ENCODE results near the gene ADORA2A.
A peak's percentile ranks its signal among the peaks of the same experiment; 100 is the strongest.

ADORA2A gene

DNA sequence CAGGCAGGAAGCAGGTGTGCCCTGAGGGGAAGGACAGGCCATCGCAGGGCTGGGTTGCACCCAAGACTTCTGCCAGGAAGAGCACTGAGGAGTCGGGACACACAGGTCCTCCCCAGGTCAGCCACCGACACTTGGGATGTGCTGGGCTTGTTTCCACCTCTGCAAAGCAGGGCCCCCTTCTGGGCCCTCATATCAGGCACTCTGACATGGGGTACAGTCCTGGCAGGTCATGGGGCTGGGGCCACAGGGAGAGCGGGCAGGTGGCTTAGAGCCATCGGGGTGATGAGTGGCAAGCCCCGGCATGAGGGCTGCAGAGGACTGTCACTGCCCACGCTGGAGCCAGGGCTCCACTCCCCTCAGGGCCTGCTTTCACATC is 7.9 kb upstream of the ADORA2A start:
- no peak overlapping the region for H3K27ac ChIP-seq

GRCh38 chr22:24420072-24420976 is 7.1 kb upstream of the ADORA2A start:
- H3K36me3 ChIP-seq (ENCODE audit: insufficient read depth) = no peaks in the 10 kb centered on the region
- TF ChIP-seq, protein P1, sequence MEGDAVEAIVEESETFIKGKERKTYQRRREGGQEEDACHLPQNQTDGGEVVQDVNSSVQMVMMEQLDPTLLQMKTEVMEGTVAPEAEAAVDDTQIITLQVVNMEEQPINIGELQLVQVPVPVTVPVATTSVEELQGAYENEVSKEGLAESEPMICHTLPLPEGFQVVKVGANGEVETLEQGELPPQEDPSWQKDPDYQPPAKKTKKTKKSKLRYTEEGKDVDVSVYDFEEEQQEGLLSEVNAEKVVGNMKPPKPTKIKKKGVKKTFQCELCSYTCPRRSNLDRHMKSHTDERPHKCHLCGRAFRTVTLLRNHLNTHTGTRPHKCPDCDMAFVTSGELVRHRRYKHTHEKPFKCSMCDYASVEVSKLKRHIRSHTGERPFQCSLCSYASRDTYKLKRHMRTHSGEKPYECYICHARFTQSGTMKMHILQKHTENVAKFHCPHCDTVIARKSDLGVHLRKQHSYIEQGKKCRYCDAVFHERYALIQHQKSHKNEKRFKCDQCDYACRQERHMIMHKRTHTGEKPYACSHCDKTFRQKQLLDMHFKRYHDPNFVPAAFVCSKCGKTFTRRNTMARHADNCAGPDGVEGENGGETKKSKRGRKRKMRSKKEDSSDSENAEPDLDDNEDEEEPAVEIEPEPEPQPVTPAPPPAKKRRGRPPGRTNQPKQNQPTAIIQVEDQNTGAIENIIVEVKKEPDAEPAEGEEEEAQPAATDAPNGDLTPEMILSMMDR (conservative IDR thresholded peaks at IDR 0.05; ENCODE audit: low read depth, low read length) = no peak
- no peaks in the 10 kb centered on the region for H3K79me2 ChIP-seq (ENCODE audit: insufficient read depth, low read depth)
- H3K4me2 ChIP-seq = no peak overlapping the region
- no peak overlapping the region for H3K4me3 ChIP-seq (IDR thresholded peaks at IDR 0.05; ENCODE audit: insufficient read depth, low read depth, low read length)
- H2AFZ ChIP-seq (ENCODE audit: low read depth) = no peak overlapping the region
- H3K27me3 ChIP-seq (ENCODE audit: insufficient read depth, low read depth) = no peaks in the 10 kb centered on the region
- H3K9ac ChIP-seq = no peak overlapping the region
- no peaks in the 10 kb centered on the region for H4K20me1 ChIP-seq (ENCODE audit: insufficient read depth)
- no peak overlapping the region for H3K27ac ChIP-seq
- H3K4me1 ChIP-seq (ENCODE audit: low read depth, poor library complexity, severe bottlenecking) = peaks cover 8% of the 10 kb centered on the region

More for the DNA sequence above, 7.9 kb upstream of the ADORA2A start:
- TF ChIP-seq, protein P1 (conservative IDR thresholded peaks at IDR 0.05; ENCODE audit: low read depth, low read length) = no peak
- Histone ChIP-seq H3K4me2 (no peak overlapping the region), H3K9ac (no peak overlapping the region), H3K79me2 (ENCODE audit: insufficient read depth, low read depth) (no peaks in the 10 kb centered on the region), H3K27me3 (ENCODE audit: insufficient read depth, low read depth) (no peaks in the 10 kb centered on the region), H2AFZ (ENCODE audit: low read depth) (no peak overlapping the region), H3K4me3 (IDR thresholded peaks at IDR 0.05; ENCODE audit: insufficient read depth, low read depth, low read length) (no peak overlapping the region), H3K4me1 (ENCODE audit: low read depth, poor library complexity, severe bottlenecking) (peaks cover 8% of the 10 kb centered on the region), H3K36me3 (ENCODE audit: insufficient read depth) (no peaks in the 10 kb centered on the region), H4K20me1 (ENCODE audit: insufficient read depth) (no peaks in the 10 kb centered on the region)

GRCh38 chr22:24420977-24421343 is 6.4 kb upstream of the ADORA2A start:
- Histone ChIP-seq H3K4me1 (ENCODE audit: low read depth, poor library complexity, severe bottlenecking) (peaks cover 14% of the 10 kb centered on the region), H3K4me3 (IDR thresholded peaks at IDR 0.05; ENCODE audit: insufficient read depth, low read depth, low read length) (no peak overlapping the region), H3K79me2 (ENCODE audit: insufficient read depth, low read depth) (0 out of 2 replicates have a peak, but pooled peaks cover 4% of the 10 kb centered on the region), H3K9ac (no peak overlapping the region), H3K4me2 (no peak overlapping the region), H4K20me1 (ENCODE audit: insufficient read depth) (no peaks in the 10 kb centered on the region), H3K27me3 (ENCODE audit: insufficient read depth, low read depth) (no peaks in the 10 kb centered on the region), H3K36me3 (ENCODE audit: insufficient read depth) (no peaks in the 10 kb centered on the region), H3K27ac (no peak overlapping the region), H2AFZ (ENCODE audit: low read depth) (no peak overlapping the region)
- TF ChIP-seq, protein P1 (conservative IDR thresholded peaks at IDR 0.05; ENCODE audit: low read depth, low read length) = no peak

GRCh38 chr22:24421428-24421931 is 5.9 kb upstream of the ADORA2A start:
- Histone ChIP-seq H3K4me2 (no peak overlapping the region), H3K4me1 (ENCODE audit: low read depth, poor library complexity, severe bottlenecking) (peaks cover 19% of the 10 kb centered on the region), H3K79me2 (ENCODE audit: insufficient read depth, low read depth) (0 out of 2 replicates have a peak, but pooled peaks cover 10% of the 10 kb centered on the region)

More at GRCh38 chr22:24421428-24421931, 5.9 kb upstream of the ADORA2A start:
- H3K27me3 ChIP-seq (ENCODE audit: insufficient read depth, low read depth) = no peaks in the 10 kb centered on the region
- H3K27ac ChIP-seq = no peak overlapping the region
- H3K9ac ChIP-seq = no peak overlapping the region
- H2AFZ ChIP-seq (ENCODE audit: low read depth) = no peak overlapping the region
- H3K36me3 ChIP-seq (ENCODE audit: insufficient read depth) = no peaks in the 10 kb centered on the region
- H3K4me3 ChIP-seq (IDR thresholded peaks at IDR 0.05; ENCODE audit: insufficient read depth, low read depth, low read length) = no peak overlapping the region
- H4K20me1 ChIP-seq (ENCODE audit: insufficient read depth) = no peaks in the 10 kb centered on the region
- TF ChIP-seq, protein P1 (conservative IDR thresholded peaks at IDR 0.05; ENCODE audit: low read depth, low read length) = peak; percentile 40; the same call in 1 of the 2 replicates

Data from KMS-11 (cell line).